ENCODE measurements around the gene OTULIN.

GRCh38 chr5:14695152-14695551 lies 30.6 kb downstream of the OTULIN start:
- TF ChIP-seq CTCF (conservative IDR thresholded peaks at IDR 0.05; ENCODE audit: low read depth, low read length) (no peak), EZH2 (IDR thresholded peaks at IDR 0.05; ENCODE audit: borderline replicate concordance, low read depth, low read length, poor library complexity, severe bottlenecking) (no peak)

Measured in A673 (cell line).